ENCODE measurements around the gene CDK1.

CDK1 gene

DNA sequence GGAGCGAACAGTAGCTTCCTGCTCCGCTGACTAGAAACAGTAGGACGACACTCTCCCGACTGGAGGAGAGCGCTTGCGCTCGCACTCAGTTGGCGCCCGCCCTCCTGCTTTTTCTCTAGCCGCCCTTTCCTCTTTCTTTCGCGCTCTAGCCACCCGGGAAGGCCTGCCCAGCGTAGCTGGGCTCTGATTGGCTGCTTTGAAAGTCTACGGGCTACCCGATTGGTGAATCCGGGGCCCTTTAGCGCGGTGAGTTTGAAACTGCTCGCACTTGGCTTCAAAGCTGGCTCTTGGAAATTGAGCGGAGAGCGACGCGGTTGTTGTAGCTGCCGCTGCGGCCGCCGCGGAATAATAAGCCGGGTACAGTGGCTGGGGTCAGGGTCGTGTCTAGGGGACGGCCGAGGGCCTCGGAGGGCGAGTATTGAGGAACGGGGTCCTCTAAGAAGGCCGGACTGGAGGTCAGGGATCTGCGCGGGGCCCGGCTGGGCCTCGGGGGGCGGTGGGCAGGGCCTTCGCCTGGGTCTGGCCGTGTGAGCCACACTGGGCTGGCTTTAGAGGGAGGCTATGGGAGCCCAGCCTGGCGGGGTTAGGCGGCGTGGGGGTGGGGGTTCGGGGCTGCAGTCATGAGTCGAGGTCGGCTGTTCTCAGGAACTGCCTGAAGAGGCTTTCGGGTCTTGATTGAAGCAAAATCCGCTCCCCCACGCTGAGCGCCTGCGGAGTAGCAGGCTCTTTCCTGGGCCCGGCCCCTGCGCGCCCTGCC, at the start of gene CDK1:
TSS of gene CDK1 (plus strand) at position 265 of the 757 bp plus-strand sequence. CDS start 1,688 bp downstream, outside the sequence.
- peak; percentile 92 to 94 for DNase-seq (ENCODE audit: low read depth in 2 of 2)

DNA sequence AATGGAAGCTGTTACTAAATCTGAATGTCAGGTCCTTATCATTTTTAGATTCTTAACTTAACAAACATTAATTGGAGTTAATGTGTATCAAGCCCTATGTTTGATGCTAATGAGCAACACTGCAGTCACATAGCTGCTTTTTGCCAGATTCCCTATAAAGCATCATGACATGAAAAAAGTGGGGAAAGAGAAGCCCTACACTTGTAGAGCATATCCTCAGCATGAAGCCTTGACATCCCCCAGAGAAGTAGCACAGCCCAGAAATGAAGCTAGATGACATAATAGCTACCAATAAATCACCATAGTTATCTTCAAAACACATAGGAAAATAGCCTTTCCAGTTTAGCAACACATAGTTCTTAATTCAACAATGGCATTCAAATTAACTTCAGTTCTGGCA, 49.2 kb upstream of the CDK1 start:
- no peak for DNase-seq (ENCODE audit: low read depth in 2 of 2)

DNA sequence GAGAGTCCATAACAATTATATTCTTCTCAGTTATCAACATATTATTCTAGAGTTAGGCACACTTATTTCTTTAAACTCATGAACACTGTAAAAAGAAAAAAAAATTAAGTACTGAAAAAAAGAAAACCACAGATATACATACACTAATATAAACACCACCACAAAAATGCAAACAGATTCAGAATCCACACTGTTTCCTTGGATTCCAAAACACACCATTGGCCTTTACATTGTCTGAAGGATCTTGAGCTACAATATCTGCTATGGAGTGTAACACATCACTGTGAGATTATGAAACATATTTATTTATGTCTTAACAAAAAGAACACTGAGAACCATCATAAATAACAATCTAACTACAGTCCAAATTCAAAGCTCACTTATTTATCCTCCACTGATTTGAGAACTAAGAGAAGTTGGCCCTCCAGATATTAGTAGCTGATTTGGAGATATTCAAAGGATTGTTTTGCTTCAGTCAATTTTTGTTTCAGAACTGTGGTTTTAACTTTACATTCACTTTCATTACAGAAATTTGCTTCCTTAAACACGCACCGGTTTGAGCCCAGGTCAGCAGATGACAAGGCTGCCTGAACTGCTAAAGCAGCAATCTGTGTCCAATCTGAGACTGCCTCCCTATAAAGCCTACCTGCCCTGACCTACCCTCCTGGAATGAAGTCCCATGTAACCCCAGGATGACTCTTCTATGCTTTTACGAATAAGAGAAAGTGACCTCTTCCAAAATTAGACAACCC, 47.0 kb upstream of the CDK1 start:
- no peak for DNase-seq (ENCODE audit: low read depth in 2 of 2)

DNA sequence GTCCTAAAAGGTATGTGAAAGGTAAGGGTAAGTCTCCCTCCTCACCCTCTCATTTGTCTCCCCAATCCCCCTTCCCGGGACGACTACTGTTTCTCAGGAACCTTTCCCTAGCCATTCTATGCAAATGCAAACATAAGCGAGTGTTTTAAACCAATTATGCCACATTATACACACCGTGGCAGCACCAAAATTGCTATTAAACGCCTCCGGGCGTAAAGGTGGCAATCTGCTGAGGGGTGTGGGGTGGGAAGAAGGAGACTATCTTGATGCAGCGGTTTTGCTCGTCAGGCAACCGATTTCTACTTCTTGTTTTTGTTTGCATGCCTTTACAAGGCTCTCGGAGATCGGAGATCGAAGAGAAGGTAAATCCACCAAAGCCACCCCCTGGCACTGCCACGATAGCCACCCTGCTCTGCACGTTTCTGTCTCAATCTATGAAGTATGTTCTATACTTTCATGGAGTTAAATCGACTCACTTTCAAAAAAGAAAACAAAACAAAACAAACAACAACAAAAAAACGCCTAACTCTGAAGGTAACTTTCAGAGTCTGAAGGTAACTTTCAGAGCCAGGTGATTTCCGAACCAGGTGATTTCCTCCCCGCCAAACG, 46.0 kb upstream of the CDK1 start:
- no peak for DNase-seq (ENCODE audit: low read depth in 2 of 2)

DNA sequence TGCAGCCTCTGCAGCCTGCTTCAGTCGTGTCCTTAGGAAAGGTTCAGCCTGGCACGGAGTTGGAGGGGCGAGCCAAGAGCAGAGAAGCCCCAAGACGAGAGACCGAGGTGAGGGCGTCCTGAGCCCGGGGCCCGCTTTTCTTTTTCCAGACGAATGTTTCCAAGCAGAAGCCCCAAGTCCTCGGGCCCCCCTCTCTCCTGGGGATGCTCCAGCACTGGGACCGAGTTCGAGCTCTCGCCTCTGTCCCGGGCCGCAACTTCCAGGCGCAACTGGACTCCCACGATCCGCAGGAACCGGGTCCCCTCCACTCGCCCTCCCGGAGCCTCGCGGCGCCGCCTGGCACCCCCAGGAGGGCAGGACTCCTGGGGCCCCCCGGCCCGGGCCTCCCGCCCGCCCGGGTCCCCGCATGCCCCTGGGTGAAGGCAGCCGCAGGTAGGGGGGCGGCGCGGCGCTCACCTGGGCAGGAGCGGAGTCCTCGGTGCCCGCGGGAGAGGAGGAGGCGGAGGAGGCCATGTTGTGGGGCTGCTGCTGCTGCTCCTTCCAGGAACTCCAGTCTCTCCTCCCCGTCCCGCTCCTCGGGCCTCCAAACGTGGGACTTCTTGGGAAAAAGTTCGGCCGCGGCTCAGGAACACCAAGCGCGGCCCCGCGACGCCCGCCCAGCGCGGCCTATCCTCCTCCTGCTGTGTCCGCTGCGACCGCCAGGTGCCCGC, 45.3 kb upstream of the CDK1 start:
- no peak for DNase-seq (ENCODE audit: low read depth in 2 of 2)

DNA sequence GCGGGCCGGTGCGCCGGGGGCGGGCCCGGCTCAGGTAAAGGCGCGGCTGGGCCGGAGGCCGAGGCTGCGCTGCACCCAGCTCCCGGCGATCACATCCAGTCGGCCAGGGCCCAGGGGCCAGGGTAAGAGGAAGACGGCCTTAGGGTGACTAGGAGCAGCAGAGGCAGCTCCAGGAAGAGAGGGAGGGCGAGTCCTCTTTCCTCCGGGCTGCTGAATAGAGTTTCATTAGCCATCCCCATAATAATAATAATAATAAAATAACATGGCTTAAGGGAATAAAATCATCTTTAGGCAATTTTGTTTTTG, 44.8 kb upstream of the CDK1 start:
- DNase-seq (ENCODE audit: low read depth in 2 of 2), result no peak

DNA sequence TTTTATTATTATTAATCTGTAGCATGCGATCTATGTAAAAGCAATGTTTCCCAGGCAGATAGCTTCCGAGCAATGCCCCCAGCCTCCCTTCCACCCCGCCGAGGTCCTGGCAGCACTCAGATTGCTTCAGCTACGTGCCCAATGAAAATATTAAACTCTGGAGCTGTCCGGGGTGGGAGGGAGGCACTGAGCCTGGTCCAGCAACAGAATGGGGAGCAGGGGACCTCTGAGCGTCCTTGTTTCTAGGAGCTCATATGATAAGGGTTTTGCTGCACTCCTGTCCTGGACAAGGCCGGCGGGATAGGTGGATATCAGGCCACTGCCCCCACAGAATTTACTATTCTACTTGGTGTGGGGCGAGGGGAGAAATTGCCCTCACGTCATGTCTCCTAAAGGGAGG, 44.5 kb upstream of the CDK1 start:
- DNase-seq (ENCODE audit: low read depth in 2 of 2), result no peak

DNA sequence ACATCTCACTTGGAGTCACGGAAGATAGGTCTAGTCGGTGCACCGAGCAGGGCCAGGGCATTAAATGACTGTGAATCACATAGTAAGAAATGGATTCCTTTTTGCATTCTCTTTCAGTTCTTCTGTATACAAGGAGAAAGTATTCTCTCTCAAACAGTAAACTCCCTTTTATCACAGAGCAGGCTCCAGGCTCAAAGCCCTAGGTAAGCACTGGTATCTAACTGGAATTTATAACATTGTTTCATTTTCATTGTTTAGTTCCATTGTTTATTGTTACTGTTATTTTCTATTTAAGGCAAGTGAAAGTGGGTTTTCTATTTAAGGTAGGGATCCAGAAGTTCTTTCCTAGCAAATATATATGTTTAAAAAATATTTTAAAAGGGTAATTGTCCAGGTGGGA, 44.1 kb upstream of the CDK1 start:
- DNase-seq (ENCODE audit: low read depth in 2 of 2), result no peak

DNA sequence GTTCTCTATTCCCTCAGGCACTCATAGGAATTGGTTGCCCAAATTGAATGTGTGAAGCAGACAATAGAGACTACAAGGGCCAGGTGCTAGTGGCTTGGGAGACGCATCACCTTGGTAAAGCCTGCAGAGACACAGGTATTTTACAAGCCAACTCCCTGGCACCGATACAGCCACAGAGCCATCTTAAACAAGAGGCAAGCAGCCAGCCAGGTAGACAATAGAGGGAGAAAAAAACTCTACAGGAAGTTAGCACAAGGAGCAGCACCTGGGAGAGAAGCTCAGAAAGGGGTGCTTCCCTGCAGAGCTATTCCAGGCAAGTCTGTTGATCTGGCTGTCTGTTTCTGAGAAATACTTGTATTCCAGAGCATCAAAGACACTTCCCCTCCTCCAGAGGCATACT, 43.0 kb upstream of the CDK1 start:
- DNase-seq (ENCODE audit: low read depth in 2 of 2), result no peak

DNA sequence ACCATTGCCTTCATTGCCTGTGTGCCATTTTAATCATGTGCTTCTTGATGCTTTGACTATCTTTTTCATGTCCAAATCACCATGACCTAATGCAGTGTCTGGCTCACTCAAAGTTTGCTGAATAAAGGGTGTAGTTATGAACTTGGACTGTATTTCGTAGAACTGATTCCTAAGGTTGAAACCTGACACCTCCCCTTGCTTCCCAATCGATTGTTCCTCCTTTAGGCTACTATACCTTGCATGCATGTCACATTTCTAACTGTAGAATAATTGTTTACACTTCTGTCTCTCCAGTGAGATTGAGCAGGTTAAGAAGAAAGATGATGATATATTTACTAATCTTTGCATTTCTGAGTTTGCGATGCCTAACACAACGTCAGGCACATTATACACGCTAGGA, 41.0 kb upstream of the CDK1 start:
- DNase-seq (ENCODE audit: low read depth in 2 of 2), result no peak

DNA sequence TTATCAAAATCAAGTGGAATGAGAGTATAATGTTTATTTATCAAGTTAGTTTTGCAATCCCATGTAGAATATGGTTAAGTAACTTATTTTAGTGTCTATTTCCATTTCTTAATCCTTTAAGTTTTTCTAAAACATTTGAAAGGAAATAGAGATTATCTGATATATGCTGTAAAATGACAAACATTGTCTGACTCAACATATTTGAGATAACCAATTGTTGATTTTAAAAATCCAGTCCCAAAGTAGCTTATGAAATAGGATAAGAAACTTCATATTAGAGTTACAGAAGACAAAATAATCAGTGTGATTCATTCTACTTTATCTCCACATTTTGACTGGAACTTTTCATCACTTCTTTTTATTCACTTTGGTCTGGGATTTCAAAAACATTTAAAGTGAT, 38.7 kb upstream of the CDK1 start:
- no peak for DNase-seq (ENCODE audit: low read depth in 2 of 2)

DNA sequence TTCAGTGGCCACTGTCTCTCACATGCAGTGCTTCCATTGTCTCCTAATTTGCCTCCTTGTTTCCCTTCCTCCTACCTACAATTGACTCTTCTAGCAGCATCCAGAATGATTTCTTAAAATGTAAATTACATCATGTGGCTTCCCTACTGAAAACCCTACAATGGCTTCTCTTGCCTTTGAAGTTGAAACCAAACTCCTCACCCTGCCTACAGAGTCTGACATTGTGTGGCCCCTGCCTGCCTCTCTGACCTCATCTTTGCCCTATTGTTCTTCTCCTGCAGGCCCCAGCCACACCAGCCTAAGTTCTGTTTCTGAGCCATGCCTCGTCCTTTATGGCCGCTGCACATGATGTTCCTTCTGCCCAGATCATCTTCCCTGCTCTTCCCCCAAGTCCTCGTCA, 35.8 kb upstream of the CDK1 start:
- no peak for DNase-seq (ENCODE audit: low read depth in 2 of 2)

DNA sequence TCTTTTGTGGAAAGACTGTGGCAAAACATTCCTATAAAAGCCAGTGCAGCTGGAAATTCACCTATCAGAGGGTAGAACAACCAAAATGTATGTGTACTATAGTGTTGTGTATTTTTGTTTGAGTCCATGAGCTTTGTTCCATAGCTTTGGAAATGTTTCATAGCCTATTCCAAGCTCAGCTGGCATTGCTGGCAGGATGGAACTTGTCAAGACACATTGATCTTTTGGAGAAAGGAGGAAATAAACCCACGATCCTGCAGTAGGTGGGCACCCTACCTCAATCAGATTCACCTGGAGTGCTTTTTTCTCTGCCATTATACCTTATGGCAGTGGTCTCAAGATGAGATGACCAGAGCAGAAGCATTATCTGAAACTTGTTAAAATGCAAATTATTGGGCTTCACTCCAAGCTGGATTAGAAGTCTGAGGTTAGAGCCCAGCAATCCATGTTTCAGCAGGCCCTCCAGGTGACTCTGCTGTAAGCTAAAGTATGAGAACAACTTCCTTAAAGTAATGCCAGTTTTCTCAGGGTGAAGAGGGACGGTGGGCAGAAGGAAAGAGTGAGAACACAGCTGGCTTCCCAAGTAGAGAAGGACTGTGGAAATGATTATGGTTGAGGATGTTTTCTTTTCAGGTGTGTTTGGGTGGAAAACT, 30.3 kb upstream of the CDK1 start:
- DNase-seq (ENCODE audit: low read depth in 2 of 2), result no peak

DNA sequence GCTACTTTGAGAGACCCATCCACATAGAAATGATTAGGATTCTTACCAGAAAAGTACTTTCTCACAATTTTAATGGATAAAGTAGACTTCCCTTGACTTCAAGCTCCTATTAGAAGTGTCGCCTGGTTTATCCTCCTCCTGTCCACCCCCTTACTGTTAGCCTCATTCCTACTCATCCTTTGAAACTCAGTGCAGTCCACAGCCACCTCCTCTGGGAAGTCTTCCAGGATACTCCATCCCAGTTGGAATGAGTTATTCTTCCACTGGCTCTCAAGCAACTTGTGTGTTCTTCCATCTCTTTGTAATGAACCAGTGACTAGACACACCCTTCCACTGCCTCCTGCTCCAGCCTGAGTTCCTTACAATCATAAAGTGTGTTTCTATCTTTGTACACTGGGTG, 25.1 kb upstream of the CDK1 start:
- no peak for DNase-seq (ENCODE audit: low read depth in 2 of 2)

DNA sequence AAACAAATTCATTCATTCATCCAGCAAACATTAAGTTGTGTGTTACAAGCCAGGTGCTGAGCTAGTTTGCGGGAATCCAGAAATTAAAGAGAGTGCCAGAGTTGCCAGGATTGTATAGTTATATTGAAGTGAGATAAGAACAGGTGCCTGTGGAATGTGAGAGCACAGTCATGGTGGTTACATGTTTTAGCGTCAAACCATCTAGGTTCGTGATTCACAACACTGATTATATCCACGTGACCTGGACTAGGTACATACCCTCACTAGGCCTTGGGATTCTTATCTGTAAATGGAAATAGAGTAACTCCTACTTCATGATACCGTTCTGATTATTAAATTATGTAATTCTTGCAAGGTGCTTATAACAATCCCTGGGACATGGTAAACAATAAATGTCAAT, 24.5 kb upstream of the CDK1 start:
- DNase-seq (ENCODE audit: low read depth in 2 of 2), result no peak

DNA sequence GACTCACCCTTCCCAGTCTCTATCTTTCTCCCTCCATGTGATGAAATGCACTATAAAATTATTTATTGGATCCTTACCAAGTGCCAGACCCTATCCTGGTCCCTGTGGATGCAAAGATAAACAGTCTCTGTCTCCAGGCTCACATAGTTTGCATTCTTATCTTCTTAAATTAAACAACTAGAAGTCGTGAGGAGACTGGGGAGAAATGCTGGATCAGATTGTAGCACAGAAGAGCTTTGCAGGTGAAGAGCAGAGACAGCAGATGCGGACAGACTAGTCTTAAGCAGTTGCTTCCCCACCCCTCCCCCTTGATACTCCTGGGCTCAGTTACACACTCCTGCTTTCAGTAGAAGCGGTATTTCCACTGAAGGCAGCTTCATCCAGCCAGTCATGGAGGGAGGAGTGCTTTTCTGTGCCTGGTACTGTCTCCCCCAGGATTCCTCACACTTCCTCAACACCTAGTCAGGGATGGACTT, 20.8 kb upstream of the CDK1 start:
- no peak for DNase-seq (ENCODE audit: low read depth in 2 of 2)

DNA sequence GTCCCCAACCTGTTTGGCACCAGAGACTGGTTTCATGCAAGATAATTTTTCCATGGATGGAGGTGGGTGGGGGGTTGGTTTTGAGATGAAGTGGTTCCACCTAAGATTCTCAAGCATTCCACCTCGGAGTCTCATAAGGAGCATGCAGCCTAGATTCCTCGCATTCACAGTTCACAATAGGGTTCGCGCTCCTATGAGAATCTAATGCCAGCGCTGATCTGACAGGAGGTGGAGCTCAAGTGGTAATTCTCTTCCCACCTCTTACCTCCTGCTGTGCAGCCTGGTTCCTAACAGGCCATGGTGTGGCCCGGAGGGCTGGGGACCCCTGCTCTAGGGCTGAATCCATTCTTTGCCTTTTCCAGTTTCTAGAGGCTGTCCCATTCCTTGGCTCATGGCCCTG, 19.1 kb upstream of the CDK1 start:
- no peak for DNase-seq (ENCODE audit: low read depth in 2 of 2)

DNA sequence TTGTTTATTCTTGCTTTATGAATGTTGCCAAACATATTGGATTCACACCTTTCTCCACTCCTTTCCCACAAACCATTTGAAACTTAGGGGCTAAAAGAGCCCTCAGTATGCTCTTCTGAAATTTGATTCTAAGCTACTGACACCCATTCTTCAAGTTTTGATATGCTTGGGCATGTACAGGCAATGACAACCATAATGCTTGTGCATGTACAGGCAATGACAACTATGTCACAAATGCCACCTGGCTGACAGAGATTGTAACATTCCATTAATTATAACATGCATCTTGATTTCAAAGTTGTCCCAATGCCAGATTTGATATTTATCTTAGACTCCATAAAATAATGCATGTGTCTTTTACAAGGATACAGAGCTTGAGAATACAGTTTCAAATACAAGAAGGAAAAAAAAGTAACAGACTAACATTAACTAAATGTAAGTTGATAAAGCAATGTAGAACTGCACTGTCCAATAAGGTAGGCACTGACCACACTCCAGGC, 17.5 kb upstream of the CDK1 start:
- DNase-seq (ENCODE audit: low read depth in 2 of 2), result no peak

DNA sequence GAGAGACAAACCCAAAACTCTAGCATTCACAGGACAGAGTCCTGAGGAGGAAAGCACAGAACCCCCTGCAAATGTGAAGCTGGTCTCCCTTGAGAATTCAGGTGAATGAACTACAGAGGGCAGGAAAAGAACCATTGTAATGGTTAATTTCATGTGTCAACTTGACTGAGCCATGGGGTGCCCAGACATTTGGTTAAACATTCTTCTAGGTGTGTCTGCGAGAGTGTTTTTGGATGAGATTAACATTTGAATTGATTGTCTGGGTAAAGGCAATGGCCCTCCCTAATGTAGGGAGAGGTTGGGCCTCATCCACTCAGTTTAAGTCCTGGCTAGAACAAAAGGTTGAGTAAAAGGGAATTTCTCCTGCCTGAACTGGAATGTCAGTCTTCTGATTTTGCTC, 15.7 kb upstream of the CDK1 start:
- DNase-seq (ENCODE audit: low read depth in 2 of 2), result no peak

DNA sequence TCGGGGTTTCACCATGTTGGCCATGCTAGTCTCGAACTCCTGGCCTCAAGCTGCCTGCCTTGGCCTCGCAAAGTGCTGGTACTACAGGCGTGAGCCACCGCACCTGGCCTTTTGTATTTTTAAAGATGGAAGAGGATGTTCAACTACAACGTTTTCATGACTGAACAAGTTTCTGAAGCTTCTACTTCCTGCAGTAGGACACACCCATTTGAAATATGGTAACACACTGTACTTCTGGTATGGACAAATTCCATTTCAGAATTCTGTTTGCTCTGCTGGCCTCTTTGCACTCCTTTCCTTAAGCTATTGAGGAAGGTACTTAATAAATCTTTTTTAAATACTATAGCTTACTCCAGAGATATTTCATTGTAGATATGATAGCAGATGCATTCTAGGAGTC, 10.9 kb upstream of the CDK1 start:
- DNase-seq (ENCODE audit: low read depth in 2 of 2), result no peak

DNA sequence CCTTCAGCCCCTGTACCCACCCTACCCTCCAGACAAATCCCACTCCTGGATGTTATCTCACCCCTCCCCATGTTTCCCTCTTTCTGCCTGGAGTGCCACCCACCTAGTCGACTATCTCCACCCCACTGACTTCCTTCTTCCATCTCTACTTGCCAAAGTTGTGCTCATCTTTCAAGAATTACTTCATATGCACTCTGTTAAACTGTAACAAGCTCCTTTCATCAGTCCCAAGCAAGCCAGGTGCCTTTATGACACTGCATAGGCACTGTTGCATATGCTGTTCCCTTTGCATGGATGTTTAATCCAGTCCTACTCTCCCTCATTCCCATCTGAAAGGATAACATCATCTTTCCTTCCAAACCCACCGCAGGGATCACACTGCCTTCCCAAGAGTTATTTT, 8.9 kb upstream of the CDK1 start:
- no peak for DNase-seq (ENCODE audit: low read depth in 2 of 2)

DNA sequence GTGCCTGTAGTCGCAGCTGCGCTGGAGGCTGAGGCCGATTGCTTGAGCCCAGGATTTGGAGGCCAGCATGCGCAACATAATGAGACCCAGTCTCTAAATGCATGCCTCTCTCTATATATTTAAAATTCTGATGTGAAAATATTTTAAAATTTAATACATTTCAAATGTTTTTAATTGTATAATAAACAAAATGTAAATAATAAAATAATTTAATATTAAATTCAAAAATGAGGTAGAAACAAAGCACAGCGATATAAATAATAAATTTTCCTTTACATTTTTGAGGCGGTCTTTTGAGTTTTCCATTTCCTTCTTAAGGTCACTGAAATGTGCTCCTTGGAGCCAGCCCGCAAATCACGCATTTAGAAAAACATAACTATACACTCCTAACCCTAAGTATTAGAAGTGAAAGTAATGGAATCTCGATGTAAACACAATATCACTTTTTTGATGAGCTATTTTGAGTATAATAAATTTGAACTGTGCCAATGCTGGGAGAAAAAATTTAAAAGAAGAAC, 523 bp upstream of the CDK1 start:
- no peak for DNase-seq (ENCODE audit: low read depth in 2 of 2)

All from stimulated activated CD8-positive, alpha-beta memory T cell treated with anti-CD3 and anti-CD28 coated beads, Interleukin-15, amount 100 ng/mL, for 48 hours (primary cell).